K562 (cell line): ENCODE measurements around the gene PRR11. TPM values are rescaled to one million over a fixed set of nuclear protein-coding genes. Genes with fewer than 3 reads are reported as not detected.

Experiments used
- GATA2 ChIP-seq: sonication (generic); formaldehyde crosslinking; IDR thresholded peaks from 2 replicates; pipeline ENCODE4 v1.4.0; 2020; ENCODE audit warnings: mild to moderate bottlenecking, missing genetic modification reagents
- JUND ChIP-seq, 2 experiments: IDR thresholded peaks; 2 replicates in 1 of 2; 3 replicates in 1 of 2; pipeline ENCODE4 v1.6.1; 2011; ENCODE audit warnings: borderline replicate concordance in 2 of 2, low read depth in 2 of 2, low read length in 2 of 2, improper control_type of control experiment in 1 of 2, missing biosample characterization in 1 of 2, missing genetic modification characterization in 1 of 2, missing genetic modification reagents in 1 of 2
- MEIS2 ChIP-seq: fragments of 450-650 bp; IDR thresholded peaks from 2 replicates; pipeline ENCODE4 v1.6.1; 2014; ENCODE audit warnings: mild to moderate bottlenecking; ENCODE audit not compliant: partially characterized antibody
- MTA1 ChIP-seq: fragments of 450-650 bp; IDR thresholded peaks from 2 replicates; pipeline ENCODE4 v1.6.1; 2017; ENCODE audit warnings: borderline replicate concordance
- RB1 ChIP-seq: fragments of 450-650 bp; IDR thresholded peaks from 2 replicates; pipeline ENCODE4 v1.6.1; 2017; ENCODE audit warnings: low read depth, mild to moderate bottlenecking
- RFX7 ChIP-seq: fragments of 250-450 bp; sonication (Bioruptor Pico); IDR thresholded peaks from 2 replicates; pipeline ENCODE4 v1.5.1; 2021; ENCODE audit warnings: mild to moderate bottlenecking
- ZNF165 ChIP-seq: fragments of 250-450 bp; sonication (Bioruptor Pico); IDR thresholded peaks from 2 replicates; pipeline ENCODE4 v1.4.0; 2020; ENCODE audit warnings: borderline replicate concordance
- ZNF24 ChIP-seq: fragments of 450-650 bp; IDR thresholded peaks from 2 replicates; pipeline ENCODE4 v1.6.1; 2016
- polyA plus RNA-seq, 8 experiments: library from polyadenylated mRNA; depleted of rRNA in 4 of 8; stranded (reverse) in 5 of 8; unstranded in 3 of 8; fragments of >200 nt; fragmentation: Nextera tagmentation in 2 of 8; fragmentation: Illumina TruSeq in 1 of 8; extraction: Ambion mirVana in 2 of 8; extraction: Trizol in 1 of 8; gene quantifications; 2 replicates each; pipeline versions ENCODE4 v1.2.1 to v1.2.3, GENCODE V29; 2011 to 2014; ENCODE audit warnings: inconsistent platforms in 1 of 8, missing spikeins in 1 of 8
- total RNA-seq, 7 experiments: library from RNA; depleted of rRNA in 6 of 7; stranded (reverse); fragments of >200 nt in 6 of 7; fragmentation: Illumina TruSeq in 2 of 7; extraction: Trizol in 2 of 7; gene quantifications; 2 replicates each; pipeline versions ENCODE4 v1.2.1 to v1.2.3, GENCODE V29; 2011 to 2021; ENCODE audit warnings: low replicate concordance in 1 of 7
- TF ChIP-seq, protein P1 (sequence below): fragments of 450-650 bp; IDR thresholded peaks from 2 replicates; pipeline ENCODE4 v1.6.1; 2016; ENCODE audit warnings: mild to moderate bottlenecking, moderate library complexity
- TF ChIP-seq, protein P2 (sequence below), 2 experiments: fragments of 450-650 bp; conservative IDR thresholded peaks; 2 replicates each; pipeline ENCODE4 v1.6.1; 2017; ENCODE audit warnings: mild to moderate bottlenecking in 2 of 2, moderate library complexity in 2 of 2
- TF ChIP-seq, protein P3 (sequence below): fragments of 450-650 bp; formaldehyde crosslinking; IDR thresholded peaks from 2 replicates; pipeline ENCODE4 v1.4.0; 2020; ENCODE audit warnings: mild to moderate bottlenecking

Gene PRR11
- total and polyA plus RNA-seq, 9 of the 15 experiments (the other 6 are each of a cell fraction or from before 2014, with no cell fraction given) = 13.3 to 75.2 (median 46.4) TPM

DNA sequence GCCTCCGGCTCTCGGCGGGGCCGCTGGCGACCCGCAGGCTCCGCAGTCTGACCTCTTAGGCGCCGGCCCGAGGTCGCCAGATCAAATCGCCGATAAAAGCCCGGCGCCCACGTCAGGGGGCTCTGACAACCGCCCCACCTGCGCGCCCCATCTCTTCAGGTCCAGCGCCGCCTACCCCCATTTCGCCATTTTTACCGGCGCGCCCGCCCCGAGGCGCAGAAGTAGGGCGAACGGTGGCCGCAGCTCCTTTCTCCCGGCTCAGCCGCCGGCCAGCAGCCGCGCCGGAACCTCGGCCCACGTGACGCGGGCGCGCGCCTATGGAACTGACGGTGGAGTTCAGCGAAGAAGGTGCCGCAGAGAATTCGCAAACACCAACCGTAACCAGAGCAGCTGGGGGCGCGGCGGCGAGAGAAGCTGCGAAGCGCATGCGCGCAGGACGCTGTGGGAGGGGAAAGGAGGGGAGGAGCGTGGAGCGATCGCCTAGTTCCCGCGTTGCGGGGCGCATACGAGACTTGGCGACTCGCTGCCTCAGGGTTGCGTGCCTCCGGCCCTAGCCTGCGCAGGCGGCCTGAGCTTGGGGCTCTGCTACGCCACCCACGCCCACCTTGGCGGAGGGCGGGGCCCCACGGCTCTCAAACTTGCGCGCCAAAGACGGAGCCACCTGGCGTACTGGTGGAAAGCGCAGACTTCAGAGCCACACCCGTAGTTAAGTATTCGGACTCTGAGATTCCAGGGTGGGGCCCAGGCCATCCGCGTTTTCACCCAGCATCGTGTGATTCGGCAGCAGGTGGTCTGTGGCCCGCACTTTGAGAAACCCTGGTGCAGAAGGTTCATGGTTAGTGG is 48.9 kb upstream of the PRR11 start, which contains the start of gene TRIM37 (continued):
- TF ChIP-seq, protein P1, sequence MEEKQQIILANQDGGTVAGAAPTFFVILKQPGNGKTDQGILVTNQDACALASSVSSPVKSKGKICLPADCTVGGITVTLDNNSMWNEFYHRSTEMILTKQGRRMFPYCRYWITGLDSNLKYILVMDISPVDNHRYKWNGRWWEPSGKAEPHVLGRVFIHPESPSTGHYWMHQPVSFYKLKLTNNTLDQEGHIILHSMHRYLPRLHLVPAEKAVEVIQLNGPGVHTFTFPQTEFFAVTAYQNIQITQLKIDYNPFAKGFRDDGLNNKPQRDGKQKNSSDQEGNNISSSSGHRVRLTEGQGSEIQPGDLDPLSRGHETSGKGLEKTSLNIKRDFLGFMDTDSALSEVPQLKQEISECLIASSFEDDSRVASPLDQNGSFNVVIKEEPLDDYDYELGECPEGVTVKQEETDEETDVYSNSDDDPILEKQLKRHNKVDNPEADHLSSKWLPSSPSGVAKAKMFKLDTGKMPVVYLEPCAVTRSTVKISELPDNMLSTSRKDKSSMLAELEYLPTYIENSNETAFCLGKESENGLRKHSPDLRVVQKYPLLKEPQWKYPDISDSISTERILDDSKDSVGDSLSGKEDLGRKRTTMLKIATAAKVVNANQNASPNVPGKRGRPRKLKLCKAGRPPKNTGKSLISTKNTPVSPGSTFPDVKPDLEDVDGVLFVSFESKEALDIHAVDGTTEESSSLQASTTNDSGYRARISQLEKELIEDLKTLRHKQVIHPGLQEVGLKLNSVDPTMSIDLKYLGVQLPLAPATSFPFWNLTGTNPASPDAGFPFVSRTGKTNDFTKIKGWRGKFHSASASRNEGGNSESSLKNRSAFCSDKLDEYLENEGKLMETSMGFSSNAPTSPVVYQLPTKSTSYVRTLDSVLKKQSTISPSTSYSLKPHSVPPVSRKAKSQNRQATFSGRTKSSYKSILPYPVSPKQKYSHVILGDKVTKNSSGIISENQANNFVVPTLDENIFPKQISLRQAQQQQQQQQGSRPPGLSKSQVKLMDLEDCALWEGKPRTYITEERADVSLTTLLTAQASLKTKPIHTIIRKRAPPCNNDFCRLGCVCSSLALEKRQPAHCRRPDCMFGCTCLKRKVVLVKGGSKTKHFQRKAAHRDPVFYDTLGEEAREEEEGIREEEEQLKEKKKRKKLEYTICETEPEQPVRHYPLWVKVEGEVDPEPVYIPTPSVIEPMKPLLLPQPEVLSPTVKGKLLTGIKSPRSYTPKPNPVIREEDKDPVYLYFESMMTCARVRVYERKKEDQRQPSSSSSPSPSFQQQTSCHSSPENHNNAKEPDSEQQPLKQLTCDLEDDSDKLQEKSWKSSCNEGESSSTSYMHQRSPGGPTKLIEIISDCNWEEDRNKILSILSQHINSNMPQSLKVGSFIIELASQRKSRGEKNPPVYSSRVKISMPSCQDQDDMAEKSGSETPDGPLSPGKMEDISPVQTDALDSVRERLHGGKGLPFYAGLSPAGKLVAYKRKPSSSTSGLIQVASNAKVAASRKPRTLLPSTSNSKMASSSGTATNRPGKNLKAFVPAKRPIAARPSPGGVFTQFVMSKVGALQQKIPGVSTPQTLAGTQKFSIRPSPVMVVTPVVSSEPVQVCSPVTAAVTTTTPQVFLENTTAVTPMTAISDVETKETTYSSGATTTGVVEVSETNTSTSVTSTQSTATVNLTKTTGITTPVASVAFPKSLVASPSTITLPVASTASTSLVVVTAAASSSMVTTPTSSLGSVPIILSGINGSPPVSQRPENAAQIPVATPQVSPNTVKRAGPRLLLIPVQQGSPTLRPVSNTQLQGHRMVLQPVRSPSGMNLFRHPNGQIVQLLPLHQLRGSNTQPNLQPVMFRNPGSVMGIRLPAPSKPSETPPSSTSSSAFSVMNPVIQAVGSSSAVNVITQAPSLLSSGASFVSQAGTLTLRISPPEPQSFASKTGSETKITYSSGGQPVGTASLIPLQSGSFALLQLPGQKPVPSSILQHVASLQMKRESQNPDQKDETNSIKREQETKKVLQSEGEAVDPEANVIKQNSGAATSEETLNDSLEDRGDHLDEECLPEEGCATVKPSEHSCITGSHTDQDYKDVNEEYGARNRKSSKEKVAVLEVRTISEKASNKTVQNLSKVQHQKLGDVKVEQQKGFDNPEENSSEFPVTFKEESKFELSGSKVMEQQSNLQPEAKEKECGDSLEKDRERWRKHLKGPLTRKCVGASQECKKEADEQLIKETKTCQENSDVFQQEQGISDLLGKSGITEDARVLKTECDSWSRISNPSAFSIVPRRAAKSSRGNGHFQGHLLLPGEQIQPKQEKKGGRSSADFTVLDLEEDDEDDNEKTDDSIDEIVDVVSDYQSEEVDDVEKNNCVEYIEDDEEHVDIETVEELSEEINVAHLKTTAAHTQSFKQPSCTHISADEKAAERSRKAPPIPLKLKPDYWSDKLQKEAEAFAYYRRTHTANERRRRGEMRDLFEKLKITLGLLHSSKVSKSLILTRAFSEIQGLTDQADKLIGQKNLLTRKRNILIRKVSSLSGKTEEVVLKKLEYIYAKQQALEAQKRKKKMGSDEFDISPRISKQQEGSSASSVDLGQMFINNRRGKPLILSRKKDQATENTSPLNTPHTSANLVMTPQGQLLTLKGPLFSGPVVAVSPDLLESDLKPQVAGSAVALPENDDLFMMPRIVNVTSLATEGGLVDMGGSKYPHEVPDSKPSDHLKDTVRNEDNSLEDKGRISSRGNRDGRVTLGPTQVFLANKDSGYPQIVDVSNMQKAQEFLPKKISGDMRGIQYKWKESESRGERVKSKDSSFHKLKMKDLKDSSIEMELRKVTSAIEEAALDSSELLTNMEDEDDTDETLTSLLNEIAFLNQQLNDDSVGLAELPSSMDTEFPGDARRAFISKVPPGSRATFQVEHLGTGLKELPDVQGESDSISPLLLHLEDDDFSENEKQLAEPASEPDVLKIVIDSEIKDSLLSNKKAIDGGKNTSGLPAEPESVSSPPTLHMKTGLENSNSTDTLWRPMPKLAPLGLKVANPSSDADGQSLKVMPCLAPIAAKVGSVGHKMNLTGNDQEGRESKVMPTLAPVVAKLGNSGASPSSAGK = peak; percentile 93
- TF ChIP-seq MTA1 (peak; percentile 21; the same call in 1 of the 2 replicates), RB1 (peak; percentile 95), ZNF165 (CRISPR knock-in tag) (peak; percentile 62; the same call in 1 of the 2 replicates), JUND (IDR thresholded peaks at IDR 0.05; ENCODE audit: borderline replicate concordance, low read depth, low read length) (peak; percentile 26; the same call in 1 of the 2 replicates), JUND (tag; IDR thresholded peaks at IDR 0.05; ENCODE audit: borderline replicate concordance, low read depth, low read length) (no peak; the same call in 2 of the 3 replicates), GATA2 (CRISPR knock-in tag) (0 out of 2 replicates have a peak, but pooled peaks have one; percentile 23), MEIS2 (peak; percentile 95), ZNF24 (peak; percentile 96), RFX7 (no peak)
- TF ChIP-seq, protein P2, sequence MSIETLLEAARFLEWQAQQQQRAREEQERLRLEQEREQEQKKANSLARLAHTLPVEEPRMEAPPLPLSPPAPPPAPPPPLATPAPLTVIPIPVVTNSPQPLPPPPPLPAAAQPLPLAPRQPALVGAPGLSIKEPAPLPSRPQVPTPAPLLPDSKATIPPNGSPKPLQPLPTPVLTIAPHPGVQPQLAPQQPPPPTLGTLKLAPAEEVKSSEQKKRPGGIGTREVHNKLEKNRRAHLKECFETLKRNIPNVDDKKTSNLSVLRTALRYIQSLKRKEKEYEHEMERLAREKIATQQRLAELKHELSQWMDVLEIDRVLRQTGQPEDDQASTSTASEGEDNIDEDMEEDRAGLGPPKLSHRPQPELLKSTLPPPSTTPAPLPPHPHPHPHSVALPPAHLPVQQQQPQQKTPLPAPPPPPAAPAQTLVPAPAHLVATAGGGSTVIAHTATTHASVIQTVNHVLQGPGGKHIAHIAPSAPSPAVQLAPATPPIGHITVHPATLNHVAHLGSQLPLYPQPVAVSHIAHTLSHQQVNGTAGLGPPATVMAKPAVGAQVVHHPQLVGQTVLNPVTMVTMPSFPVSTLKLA (conservative IDR thresholded peaks at IDR 0.05) = peak; percentile 96 to 97
- TF ChIP-seq, protein P3, sequence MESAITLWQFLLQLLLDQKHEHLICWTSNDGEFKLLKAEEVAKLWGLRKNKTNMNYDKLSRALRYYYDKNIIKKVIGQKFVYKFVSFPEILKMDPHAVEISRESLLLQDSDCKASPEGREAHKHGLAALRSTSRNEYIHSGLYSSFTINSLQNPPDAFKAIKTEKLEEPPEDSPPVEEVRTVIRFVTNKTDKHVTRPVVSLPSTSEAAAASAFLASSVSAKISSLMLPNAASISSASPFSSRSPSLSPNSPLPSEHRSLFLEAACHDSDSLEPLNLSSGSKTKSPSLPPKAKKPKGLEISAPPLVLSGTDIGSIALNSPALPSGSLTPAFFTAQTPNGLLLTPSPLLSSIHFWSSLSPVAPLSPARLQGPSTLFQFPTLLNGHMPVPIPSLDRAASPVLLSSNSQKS (CRISPR knock-in tag) = no peak
